ENCODE data around the gene PNMA8B.
A peak's percentile ranks its signal among the peaks of the same experiment; 100 is the strongest.
"Not testable (repeated sequence)": the region's sequence is repeated elsewhere in the genome, so short reads cannot be mapped to it uniquely, and the experiment has no call there.

Gene PNMA8B

GRCh38 chr19:46513461-46514236 is 18.0 kb upstream of the PNMA8B start:
- DNase-seq, result peak; percentile 81

DNA sequence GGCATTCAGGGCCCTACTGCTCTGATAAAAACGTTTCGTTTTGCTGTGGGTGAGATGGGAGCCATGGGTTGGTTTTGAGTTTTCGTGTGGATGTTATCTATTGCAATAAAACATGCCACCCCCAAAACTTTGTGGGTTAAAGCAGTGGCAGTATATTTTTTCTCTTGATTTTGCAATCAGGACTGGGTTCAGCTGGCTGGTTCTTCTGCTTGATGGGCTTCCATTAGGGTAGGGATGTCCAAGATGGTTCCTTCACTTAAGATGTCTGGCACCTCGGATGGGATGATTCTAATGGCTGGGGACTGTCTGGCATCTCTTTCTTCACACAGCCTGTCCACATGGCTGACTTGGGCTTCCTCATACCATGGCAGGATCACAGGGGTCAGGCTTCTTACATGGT is 15.6 kb upstream of the PNMA8B start:
- no peak for DNase-seq

DNA sequence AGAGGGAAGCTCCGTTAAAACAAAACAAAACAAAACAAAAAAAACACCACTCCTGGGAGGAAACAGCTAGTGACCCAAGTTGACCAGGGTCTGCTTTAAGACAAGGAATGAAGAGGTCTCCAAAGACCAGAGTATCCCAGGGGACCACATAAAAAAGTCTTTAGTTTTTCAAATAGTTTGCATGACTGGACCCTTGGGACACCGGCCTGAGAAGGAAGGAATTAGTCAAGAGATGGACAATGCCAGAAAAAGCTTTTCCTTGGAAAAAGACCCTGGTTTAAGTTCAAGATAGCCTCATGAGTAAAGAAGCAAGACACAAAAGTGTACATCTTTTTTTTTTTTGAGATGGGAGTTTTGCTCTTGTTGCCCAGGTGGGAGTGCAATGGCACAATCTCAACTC is 12.5 kb upstream of the PNMA8B start:
- no peak for DNase-seq

- no peak for DNase-seq
Observed at GRCh38 chr19:46503848-46504453, 8.3 kb upstream of the PNMA8B start.

GRCh38 chr19:46502891-46503290 is 7.2 kb upstream of the PNMA8B start:
- no peak for DNase-seq

GRCh38 chr19:46499692-46500091 is 4.0 kb upstream of the PNMA8B start:
- no peak for DNase-seq

GRCh38 chr19:46497773-46498172 is 2.1 kb upstream of the PNMA8B start:
- no peak for DNase-seq

DNA sequence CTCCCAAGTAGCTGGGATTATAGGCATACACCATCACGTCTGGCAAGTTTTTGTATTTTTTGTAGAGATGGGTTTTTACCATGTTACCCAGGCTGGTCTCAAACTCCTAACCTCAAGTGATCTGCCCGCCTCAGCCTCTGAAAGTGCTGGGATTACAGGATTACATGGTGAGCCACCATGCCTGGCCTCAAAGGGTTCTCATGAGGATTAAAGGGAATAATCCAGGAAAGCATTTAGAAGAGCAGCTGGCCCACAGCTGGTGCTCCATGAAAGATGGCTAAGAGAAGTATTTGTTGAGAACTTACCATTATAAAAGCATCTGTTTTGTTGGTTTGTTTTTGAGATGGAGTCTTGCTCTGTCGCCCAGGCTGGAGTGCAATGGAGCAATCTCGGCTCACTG is 1.2 kb upstream of the PNMA8B start:
- not testable (repeated sequence) for DNase-seq

GRCh38 chr19:46496304-46496703 is 637 bp upstream of the PNMA8B start:
- no peak for DNase-seq

DNA sequence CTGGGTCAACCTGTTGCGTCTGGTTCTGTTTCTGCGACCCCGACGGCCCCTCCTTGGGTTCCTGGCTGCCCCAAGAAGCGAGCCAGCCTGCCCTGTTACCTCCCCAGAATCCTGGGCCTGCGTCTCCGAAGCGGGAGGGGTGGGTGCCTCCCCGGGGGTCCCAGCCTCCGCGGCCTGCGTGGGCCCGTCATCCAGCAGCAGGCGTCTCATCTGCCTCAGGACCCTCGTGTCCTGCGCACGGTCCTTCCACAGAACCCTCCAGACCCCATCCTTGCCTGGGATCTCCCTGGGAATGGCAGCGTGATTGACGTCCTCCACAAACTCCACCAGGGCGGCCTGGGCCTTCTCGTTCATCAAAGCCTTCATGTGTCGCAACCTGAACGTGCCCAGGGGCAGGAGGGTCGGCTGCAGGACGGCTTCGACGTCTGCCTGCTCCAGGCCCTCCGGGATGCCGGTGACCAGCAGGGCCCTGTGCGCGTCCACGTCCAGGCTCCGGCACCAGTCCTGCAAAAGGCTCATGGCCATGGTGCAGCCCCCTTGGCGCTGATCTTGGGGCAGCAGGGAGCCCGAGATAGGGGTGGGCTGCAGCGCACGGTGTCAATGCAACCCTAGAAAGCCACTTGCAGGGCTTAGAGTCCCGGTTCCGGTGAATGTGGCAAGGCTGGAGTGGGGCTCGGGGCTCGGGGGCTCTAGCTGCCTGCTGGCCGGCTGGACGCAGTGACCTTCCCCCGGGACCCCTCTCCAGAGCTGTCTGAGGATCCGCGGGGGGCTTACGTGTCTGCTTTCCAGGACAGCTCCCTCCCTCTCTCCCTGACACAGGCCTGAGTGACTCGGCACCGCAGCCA is 504 bp downstream of the PNMA8B start:
- no peak for DNase-seq

GRCh38 chr19:46494146-46494940 is 1.3 kb downstream of the PNMA8B start:
- DNase-seq, result no peak

DNA sequence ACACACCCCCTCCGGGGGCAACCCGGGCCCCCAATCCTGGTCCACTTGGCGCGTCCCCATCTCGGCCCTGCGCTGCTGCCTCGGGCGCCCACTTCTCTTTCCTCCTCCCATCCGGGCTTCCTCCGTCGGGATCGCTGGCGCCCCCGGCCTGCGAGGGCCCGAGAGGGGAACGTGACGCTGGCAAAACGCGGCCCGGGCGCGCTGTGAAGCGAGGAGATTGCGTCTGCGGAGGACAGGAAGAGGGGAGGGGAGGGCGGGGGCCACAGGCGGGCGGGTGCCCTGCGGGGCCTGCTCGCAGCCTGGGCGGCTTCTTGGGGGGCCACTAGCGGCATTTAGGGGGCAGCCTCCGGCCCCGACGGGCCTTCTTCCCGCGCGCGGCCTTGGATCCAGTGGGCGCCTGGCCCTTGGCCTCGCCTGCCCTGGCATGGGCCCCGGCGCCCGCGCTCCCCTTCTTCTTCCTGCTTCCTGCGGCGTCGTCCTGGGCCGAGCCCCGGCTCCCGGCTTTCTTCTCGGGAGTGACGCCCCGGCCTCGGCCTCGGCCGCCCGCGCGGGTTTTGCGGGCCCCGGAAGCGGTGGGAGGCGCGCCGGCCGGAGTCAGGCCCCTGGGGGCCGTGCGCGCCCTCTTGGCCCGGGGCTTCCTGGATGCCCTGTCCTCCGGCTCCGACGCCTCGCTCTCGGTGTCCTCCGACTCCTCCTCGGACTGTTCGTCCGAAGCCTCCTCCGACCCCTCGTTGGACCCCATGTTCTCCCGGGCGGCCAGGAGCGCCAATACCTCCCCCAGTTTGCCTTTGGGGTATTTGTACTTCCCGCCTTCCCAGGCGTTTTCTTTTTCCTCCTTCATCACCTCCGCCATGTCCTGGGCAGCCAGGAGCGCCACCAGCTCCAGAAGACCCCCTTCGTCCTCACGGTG is 2.2 kb downstream of the PNMA8B start:
- peak; percentile 29 to 49 for DNase-seq

GRCh38 chr19:46492841-46493235 is 2.8 kb downstream of the PNMA8B start:
- DNase-seq, result no peak

DNA sequence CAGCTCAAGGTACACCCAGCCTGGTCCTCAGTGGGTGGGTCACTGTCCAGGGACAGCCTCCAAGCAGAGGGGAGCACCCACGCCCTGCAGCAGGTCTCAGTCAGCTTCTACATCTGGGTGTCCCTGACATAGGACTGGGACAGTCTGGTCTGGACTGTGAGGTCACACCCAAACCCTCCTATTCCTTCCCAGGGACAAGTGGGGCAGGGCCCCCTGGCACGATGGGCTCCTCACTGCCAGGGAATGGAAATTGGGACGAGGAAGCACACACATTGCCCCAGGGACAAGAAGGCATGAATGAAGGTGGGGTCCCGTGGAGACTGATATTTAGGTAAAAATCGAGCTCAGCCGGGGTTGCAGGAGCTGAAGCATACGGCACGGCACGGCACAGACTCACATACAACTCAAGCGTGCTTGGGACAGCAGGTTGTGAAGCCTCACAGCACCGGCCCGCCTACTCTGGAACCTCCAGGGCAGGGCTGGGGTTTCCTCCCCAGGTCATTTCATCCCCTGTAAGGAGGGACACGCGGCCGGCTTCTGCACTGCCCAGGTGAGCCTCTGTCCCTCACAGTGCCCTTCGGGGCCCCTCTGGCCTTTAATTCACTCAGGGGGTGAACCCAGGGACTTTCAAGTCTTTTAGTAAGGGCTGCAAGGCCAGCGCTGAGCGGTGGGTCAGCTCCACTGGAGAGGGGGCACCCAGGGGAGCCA is 3.5 kb downstream of the PNMA8B start:
- DNase-seq, result no peak

DNA sequence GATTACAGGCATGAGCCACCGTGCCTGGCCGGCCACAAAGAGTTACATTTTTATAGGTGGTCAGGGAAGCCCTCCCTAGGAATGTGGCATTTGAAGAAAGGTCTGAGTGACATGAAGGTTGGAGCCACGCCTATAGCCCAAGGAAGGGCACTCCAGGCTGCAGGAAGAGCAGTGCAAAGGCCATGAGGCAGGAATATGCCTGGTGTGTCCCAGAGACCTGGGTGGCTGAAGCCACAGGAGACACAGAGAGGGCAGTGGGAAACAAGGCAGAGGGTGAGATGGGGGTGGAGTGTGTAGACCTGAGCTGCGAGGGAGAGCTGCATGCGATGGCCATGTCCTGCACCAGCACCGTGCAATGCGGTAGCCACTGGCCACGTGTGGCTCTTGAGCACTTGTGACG is 4.9 kb downstream of the PNMA8B start:
- DNase-seq, result no peak

DNA sequence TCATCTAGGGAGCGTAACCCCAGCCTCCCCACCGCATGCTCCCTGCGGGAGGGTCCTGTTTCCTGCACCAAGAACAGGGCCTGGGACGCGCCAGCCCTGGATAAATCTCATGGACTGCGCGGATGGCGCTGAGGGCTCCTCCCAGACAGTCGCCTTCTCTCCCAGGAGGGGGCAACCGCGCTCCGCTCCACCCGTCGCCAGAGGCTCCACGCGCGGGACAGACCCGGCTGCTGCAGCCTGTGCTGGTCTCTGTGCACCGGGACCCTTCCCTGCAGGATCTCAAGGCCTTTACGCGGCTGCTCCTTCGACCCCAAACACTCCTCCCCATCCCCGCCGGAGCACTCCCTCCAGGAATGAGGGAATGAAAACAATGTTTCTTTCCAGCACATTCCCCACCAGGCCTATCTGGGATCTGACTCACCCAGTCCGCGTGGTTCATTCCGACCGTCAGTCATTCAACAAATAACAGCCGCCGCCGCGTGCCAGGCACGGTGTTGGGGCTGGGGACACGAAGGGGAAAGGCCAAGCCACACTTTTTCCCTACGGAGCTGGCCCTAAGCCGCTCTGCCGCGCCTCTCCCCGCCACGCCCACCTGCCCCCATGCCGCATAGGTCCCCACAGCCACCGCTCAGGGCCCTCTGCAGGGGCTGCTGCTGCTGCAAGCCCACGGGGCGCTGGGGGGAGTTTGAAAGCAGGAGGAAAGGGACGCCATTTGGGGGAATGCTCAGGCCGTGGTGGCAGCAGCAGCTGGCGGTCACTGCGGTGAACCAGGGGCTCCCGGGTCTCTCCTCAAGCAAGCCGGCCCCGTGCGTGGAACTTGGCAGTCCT is 6.0 kb downstream of the PNMA8B start:
- no peak for DNase-seq

GRCh38 chr19:46488551-46488950 is 7.1 kb downstream of the PNMA8B start:
- no peak for DNase-seq

DNA sequence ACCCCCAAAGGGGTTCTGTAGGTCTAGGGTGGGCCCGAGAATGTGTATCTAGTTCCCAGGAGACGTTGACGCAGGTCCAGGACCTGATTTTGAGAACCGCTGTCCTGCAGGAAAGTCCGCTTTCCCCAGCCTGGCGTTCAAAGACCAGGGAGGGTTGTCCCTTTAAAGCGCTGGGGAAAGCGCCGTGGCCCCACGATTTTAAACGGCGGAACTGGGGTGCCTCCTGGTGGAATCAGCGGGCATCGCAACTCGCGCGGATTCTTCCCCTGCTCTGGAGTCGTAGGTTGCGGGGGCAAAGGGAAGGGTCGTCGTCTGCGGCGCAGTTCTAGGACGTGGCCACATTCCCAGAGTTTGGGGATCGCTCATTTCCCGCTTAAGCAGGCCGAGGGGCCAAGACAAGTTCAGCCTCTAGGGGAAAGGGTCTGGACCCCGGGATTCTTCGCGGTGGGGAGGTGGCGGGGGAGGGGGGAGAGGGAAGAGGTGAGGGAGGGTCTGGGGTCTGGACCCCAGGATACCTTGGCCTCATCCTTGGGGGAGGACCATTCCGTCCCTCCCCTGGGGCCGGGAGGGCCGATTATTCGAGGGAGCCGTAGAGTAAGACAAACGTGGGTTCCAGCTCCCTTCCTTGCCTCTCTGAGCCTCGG is 7.7 kb downstream of the PNMA8B start:
- DNase-seq, result peak; percentile 67 to 77

GRCh38 chr19:46487178-46487801 is 8.4 kb downstream of the PNMA8B start:
- no peak for DNase-seq
